Mesendoderm (in vitro differentiated cells): Measurements from ENCODE around the gene SIRT7.

Experiments used
- DNase-seq: peaks from one replicate; pipeline ENCODE4 v3.0.0; 2013
- H2AK5ac ChIP-seq: 2 replicates; pipeline ENCODE4 v1.6.1; 2013; ENCODE audit warnings: low read length, inconsistent platforms
- H2BK120ac ChIP-seq: 2 replicates; pipeline ENCODE4 v1.6.1; 2013; ENCODE audit warnings: low read depth, mild to moderate bottlenecking, low read length, moderate library complexity, mixed read lengths
- H2BK15ac ChIP-seq: replicated peaks from 2 replicates; pipeline ENCODE4 v1.6.1; 2013; ENCODE audit warnings: low read depth, mild to moderate bottlenecking, moderate library complexity
- H2BK5ac ChIP-seq: 2 replicates; pipeline ENCODE4 v1.6.1; 2013; ENCODE audit warnings: low read length, inconsistent platforms
- H3K18ac ChIP-seq: 2 replicates; pipeline ENCODE4 v1.6.1; 2013; ENCODE audit warnings: mild to moderate bottlenecking, low read length, mixed read lengths
- H3K23ac ChIP-seq: one replicate; pipeline ENCODE4 v1.6.1; 2013; ENCODE audit warnings: low read length
- H3K27ac ChIP-seq: 2 replicates; pipeline ENCODE4 v1.5.1; 2013; ENCODE audit warnings: low read depth, mild to moderate bottlenecking, inconsistent platforms, low read length, moderate library complexity
- H3K27me3 ChIP-seq: 2 replicates; pipeline ENCODE4 v1.6.1; 2013; ENCODE audit warnings: low read length, control low read depth, mild to moderate bottlenecking, inconsistent platforms; ENCODE audit not compliant: insufficient read depth, poor library complexity
- H3K36me3 ChIP-seq: 2 replicates; pipeline ENCODE4 v1.6.1; 2013; ENCODE audit warnings: low read length, inconsistent platforms; ENCODE audit not compliant: control insufficient read depth, insufficient read depth
- H3K4ac ChIP-seq: one replicate; pipeline ENCODE4 v1.6.1; 2013; ENCODE audit warnings: low read depth, mild to moderate bottlenecking, low read length, moderate library complexity
- H3K4me1 ChIP-seq: 2 replicates; pipeline ENCODE4 v1.6.1; 2013; ENCODE audit warnings: low read depth, low read length, inconsistent platforms; ENCODE audit not compliant: control insufficient read depth
- H3K4me2 ChIP-seq: 2 replicates; pipeline ENCODE4 v1.6.1; 2013; ENCODE audit warnings: low read length
- H3K4me3 ChIP-seq: 2 replicates; pipeline ENCODE4 v1.5.1; 2013; ENCODE audit warnings: mild to moderate bottlenecking, low read length
- H3K56ac ChIP-seq: one replicate; pipeline ENCODE4 v1.6.1; 2013; ENCODE audit warnings: low read length
- H3K79me1 ChIP-seq: 2 replicates; pipeline ENCODE4 v1.6.1; 2013; ENCODE audit warnings: low read length, inconsistent platforms
- H3K79me2 ChIP-seq: 2 replicates; pipeline ENCODE4 v1.6.1; 2013; ENCODE audit warnings: mild to moderate bottlenecking, low read length; ENCODE audit not compliant: control insufficient read depth, insufficient read depth
- H3K9ac ChIP-seq: 2 replicates; pipeline ENCODE4 v1.6.1; 2013; ENCODE audit warnings: low read length, inconsistent platforms
- H4K5ac ChIP-seq: one replicate; pipeline ENCODE4 v1.6.1; 2013; ENCODE audit warnings: low read length
- H4K8ac ChIP-seq: one replicate; pipeline ENCODE4 v1.6.1; 2013; ENCODE audit warnings: low read depth, mild to moderate bottlenecking, control low read depth, low read length, moderate library complexity
- WGBS: extraction: QIAGEN DNeasy Blood & Tissue Kit; methylation state at CpG from one replicate; pipeline ENCODE4 v1.1.7; 2013; ENCODE audit warnings: low lambda C conversion rate, missing lambda C conversion rate; ENCODE audit not compliant: insufficient coverage; ENCODE audit errors: extremely low coverage; 5-methylcytosine and 5-hydroxymethylcytosine counted together

SIRT7 gene

DNA sequence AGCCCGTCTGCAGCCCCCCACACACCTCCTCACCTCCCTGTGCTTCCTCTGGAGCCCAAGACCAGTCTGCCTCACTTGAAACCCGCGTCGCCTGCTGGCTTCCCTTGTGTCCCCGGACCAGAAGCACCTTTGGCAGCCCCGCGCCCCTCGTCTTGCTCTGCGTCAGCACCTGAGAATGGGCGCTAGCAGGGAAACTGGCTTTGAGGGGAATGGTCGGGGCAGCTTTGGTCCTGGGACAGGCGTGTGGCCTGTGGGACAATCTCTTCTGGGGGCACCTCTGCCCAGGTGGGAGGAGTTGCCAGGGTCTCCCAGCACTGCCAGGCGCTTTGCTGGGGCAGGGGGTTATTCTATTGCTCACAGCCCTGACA lies 13.2 kb upstream of the SIRT7 start:
- Histone ChIP-seq H3K27ac (no peak overlapping the region), H4K8ac (no peak overlapping the region), H4K5ac (no peak overlapping the region), H3K23ac (no peak overlapping the region), H3K27me3 (no peaks in the 10 kb centered on the region), H3K79me2 (peaks cover 15% of the 10 kb centered on the region), H3K4ac (no peak overlapping the region), H3K18ac (no peak overlapping the region), H3K9ac (no peak overlapping the region), H3K36me3 (peaks cover 2% of the 10 kb centered on the region), H2BK120ac (no peak overlapping the region), H2BK15ac (no peak overlapping the region), H3K56ac (no peak overlapping the region), H3K4me1 (peaks cover 1% of the 10 kb centered on the region), H2AK5ac (no peak overlapping the region), H3K4me3 (no peak overlapping the region), H3K4me2 (no peak overlapping the region), H2BK5ac (no peak overlapping the region), H3K79me1 (peaks cover 6% of the 10 kb centered on the region)
- DNase-seq = no peak
- WGBS = no CpG with 5 or more reads among the region's 13 CpGs

DNA sequence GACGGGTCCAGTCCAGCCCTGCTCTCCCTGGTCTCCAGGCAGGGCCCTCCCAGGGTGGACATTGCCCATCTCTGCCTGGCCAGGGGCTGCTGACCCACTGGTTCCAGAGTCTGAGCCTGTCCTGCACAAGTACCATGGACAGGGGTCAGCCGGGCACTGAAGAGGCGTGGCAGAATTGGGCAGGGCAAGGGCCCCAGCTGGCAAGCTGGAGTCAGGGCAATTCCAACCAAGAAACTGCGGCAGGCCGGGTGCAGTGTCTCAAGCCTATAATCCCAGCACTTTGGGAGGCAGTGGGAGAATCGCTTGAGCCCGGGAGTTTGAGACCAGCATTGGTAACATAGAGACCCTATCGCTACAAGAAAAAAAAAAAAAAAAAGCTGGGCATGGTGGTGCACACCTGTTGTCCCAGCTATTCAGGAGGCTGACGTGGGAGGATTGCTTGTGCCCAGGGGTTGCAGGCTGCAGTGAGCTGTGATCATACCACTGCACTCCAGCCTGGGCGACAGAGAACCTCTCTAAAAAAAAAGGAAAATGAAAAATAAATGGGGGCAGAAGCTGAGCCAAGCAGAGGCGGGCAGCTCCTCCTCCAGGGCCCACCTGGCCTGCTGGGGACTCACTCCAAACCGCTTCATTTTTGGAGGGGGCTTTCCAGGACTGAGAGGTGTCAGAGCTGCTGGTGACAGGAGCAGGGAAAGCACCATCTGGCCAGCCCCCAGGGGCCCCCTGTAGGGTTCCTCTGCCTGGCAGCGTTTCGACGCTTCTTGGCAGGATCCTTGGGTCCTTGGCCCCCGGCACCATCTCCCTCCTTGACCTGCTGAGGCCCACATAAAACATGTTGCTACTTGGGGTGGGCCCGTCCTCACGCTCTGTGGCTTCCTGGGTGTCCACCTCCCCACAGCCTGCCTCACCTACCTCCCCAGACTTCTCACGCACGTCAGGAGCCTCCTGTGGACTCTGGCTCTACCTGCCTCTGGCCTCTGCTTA lies 12.5 kb upstream of the SIRT7 start:
- H3K4ac ChIP-seq = no peak overlapping the region
- no CpG with 5 or more reads among the region's 20 CpGs for WGBS
- H2BK120ac ChIP-seq = no peak overlapping the region

DNA sequence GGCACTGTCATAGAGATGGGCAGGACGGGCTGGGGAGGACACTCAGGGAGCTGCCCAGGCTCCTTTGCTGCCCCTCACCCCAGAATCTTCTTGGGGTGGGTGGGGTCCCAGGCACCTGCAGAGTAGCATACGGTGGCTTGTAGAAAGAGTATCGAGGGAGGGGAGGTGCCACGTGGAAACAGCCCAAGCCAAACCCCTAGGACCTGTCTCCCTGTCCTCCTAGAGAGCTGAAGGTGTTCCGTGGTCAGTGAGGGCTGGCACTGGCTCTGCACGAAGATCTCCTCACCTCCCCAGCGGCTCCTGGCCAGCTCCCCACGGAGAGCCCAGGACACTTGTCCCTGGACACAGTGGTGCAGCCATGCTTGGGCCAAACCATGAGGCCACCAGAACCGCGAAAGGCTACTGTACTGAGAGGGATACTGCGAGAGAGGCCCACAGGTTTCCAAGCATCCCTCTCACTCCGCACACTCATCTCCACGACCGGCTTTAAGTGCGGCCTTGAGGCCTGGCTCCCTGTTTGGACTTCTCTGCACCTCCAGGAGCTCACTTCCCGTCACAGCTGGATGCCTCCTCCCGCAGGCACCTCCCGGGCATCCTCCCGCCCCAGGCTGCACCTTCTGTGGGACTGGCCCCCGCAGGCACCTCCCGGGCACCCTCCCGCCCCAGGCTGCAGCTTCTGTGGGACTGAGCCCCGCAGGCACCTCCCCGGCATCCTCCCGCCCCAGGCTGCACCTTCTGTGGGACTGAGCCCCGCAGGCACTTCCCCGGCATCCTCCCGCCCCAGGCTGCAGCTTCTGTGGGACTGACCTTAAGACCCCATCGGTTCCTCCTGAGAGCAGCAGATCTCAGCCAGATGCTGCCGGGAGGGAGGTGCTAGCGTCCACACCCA lies 11.5 kb upstream of the SIRT7 start:
- H3K4me2 ChIP-seq = no peak overlapping the region
- no peak overlapping the region for H4K8ac ChIP-seq
- no peaks in the 10 kb centered on the region for H3K27me3 ChIP-seq
- H3K18ac ChIP-seq = no peak overlapping the region
- H3K79me2 ChIP-seq = peaks cover 24% of the 10 kb centered on the region
- no peak overlapping the region for H4K5ac ChIP-seq
- H3K27ac ChIP-seq = no peak overlapping the region
- peaks cover 6% of the 10 kb centered on the region for H3K79me1 ChIP-seq
- no peak overlapping the region for H3K4ac ChIP-seq
- WGBS = no CpG with 5 or more reads among the region's 31 CpGs
- H3K23ac ChIP-seq = no peak overlapping the region
- H2BK120ac ChIP-seq = no peak overlapping the region
- H3K4me1 ChIP-seq = peaks cover 10% of the 10 kb centered on the region
- H3K9ac ChIP-seq = peak overlapping the region; percentile 69
- H2BK5ac ChIP-seq = no peak overlapping the region
- peaks cover 2% of the 10 kb centered on the region for H3K36me3 ChIP-seq
- no peak overlapping the region for H2BK15ac ChIP-seq
- no peak for DNase-seq
- H3K4me3 ChIP-seq = no peak overlapping the region
- H2AK5ac ChIP-seq = no peak overlapping the region
- no peak overlapping the region for H3K56ac ChIP-seq

More for the DNA sequence above, 12.5 kb upstream of the SIRT7 start:
- no peak overlapping the region for H3K23ac ChIP-seq
- peaks cover 2% of the 10 kb centered on the region for H3K36me3 ChIP-seq
- peaks cover 3% of the 10 kb centered on the region for H3K4me1 ChIP-seq
- H4K8ac ChIP-seq = no peak overlapping the region
- DNase-seq = no peak
- no peak overlapping the region for H2AK5ac ChIP-seq
- H2BK5ac ChIP-seq = no peak overlapping the region
- H3K79me1 ChIP-seq = peaks cover 3% of the 10 kb centered on the region
- no peak overlapping the region for H3K18ac ChIP-seq
- H3K79me2 ChIP-seq = peaks cover 15% of the 10 kb centered on the region
- no peak overlapping the region for H3K9ac ChIP-seq
- H3K27me3 ChIP-seq = no peaks in the 10 kb centered on the region
- no peak overlapping the region for H3K56ac ChIP-seq
- no peak overlapping the region for H2BK15ac ChIP-seq
- no peak overlapping the region for H3K4me2 ChIP-seq
- H3K27ac ChIP-seq = no peak overlapping the region
- no peak overlapping the region for H3K4me3 ChIP-seq
- no peak overlapping the region for H4K5ac ChIP-seq

DNA sequence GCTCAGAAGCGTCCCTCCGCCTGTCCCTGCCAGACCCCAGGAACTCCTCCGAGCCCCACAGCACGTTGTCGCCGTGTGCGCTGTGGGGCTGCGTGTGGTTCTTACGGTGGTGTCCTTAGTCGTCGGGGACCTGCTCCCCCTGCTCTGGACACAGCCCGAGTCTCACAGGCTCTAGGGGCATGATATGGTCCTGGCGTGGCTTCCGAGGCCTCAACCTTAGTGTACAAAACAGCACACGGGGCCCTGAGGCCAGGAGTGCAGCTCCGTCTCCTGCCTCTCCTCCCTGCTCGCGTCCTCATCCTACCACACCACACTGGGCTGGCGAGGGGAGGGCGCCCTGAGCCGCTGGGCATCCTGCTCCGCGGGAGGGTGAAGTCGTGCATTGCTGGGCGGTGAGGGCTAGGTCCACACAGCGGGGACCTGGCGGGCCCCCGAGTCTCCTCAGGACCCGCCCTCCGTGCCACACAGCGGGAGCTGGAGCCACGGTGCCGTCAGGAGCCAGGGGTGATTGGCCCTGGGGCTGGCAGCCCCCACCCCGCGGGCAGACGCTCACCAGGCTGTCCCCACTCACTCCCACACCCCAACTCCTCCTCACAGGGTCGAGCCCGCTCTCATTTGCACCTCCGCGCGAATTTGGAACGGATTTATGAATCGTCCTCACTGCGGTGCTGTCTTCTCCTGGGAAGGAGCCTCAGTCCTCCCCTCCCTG lies 10.7 kb upstream of the SIRT7 start:
- Histone ChIP-seq H2AK5ac (no peak overlapping the region), H3K4me2 (peak overlapping the region; percentile 65), H3K36me3 (peaks cover 2% of the 10 kb centered on the region), H2BK15ac (no peak overlapping the region), H3K9ac (peak overlapping the region; percentile 69), H3K4me3 (peak overlapping the region; percentile 58), H2BK120ac (no peak overlapping the region), H3K27ac (no peak overlapping the region), H3K18ac (peak overlapping the region; percentile 34), H3K23ac (peak overlapping the region; percentile 32), H3K4me1 (peaks cover 18% of the 10 kb centered on the region), H3K56ac (peak overlapping the region; percentile 86), H3K79me2 (peaks cover 32% of the 10 kb centered on the region), H4K5ac (no peak overlapping the region), H2BK5ac (no peak overlapping the region), H3K79me1 (peaks cover 6% of the 10 kb centered on the region), H3K27me3 (no peaks in the 10 kb centered on the region), H3K4ac (peak overlapping the region; percentile 29), H4K8ac (no peak overlapping the region)
- WGBS = no CpG with 5 or more reads among the region's 44 CpGs
- peak; percentile 27 for DNase-seq

DNA sequence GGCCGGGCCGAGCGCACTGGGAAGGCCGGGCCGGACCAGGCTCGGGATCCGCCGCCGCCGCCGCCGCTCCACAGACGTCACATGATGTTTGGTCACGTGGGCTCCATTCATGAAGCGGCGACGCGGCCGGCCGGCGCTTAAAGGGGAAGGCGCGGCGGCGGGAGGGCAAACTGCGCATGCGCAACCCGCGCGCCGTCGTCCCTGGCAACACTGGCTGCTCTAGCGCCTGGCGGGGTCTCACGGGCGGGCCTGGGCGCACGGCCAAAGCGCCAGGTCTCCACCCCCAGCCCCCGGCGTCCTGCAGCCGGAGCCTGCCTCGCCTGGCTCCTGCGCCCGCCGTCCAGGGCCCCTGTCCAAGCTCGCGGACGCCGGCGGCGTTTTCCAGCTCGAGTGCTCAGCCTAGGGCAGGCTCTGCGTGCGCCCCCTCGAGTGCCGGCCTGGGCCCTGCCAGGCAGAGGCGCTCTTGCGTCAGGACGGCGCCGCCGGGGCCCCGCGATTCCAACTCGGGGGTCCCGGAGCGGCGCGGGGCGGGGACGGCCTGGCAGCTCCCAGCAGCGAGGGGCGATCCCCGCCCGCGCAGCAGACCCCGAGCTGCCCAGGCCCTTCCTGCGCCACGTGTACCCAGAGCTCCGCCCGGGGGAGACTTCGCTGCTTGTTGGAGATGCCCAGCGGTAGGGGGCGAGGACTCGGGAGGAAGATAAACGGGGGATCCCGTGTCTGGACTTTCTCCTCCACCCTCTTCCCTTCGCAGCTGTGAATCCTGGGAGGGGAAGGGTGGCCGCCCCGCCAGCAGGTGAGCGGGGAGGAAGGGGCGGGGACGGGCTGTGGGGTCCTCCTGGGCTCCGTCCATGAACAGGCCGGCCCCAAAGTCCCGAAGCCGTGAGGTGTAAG lies 9.9 kb upstream of the SIRT7 start, which contains the start of gene MAFG:
TSS of gene MAFG (minus strand) at position 83 of the 891 bp plus-strand sequence. CDS start 4,550 bp downstream, outside the sequence.
- Histone ChIP-seq H3K4me2 (peak within 1 kb of the TSS; percentile 73), H2BK5ac (peak within 1 kb of the TSS; percentile 25), H3K79me2 (peaks cover 36% of the 10 kb centered on the region), H3K36me3 (no peaks in the 10 kb centered on the region), H3K9ac (peak within 1 kb of the TSS; percentile 79), H2BK120ac (peak within 1 kb of the TSS; percentile 10), H3K4ac (peak within 1 kb of the TSS; percentile 75), H4K5ac (no peak within 1 kb of the TSS), H4K8ac (no peak within 1 kb of the TSS), H3K23ac (peak within 1 kb of the TSS; percentile 32), H3K56ac (peak within 1 kb of the TSS; percentile 94), H3K18ac (peak within 1 kb of the TSS; percentile 75), H3K79me1 (peaks cover 6% of the 10 kb centered on the region), H3K27me3 (no peaks in the 10 kb centered on the region), H3K4me1 (peaks cover 20% of the 10 kb centered on the region), H3K27ac (peak within 1 kb of the TSS; percentile 91), H2BK15ac (no peak within 1 kb of the TSS), H3K4me3 (peak within 1 kb of the TSS; percentile 58), H2AK5ac (no peak within 1 kb of the TSS)
- peak; percentile 97 for DNase-seq
- no CpG with 5 or more reads among the region's 98 CpGs for whole genome bisulfite sequencing
